ENCODE results near the gene ARSI. TPM values are rescaled to one million over a fixed set of nuclear protein-coding genes. Genes with fewer than 3 reads are reported as not detected.

ARSI gene
- total RNA-seq (2014; rRNA removed; shearing (Covaris generic)), result 0.06 and 0.22 TPM in 2 replicates
- 1.2 TPM in 1 of 2 replicates, not detected in the other for polyA plus RNA-seq (2014; cell fraction: nucleus; rRNA removed)

- DNase-seq (ENCODE audit: extremely low read depth, low read depth), result no peak
Observed at GRCh38 chr5:150302301-150303069, at the start of gene ARSI. Gene ARSI, minus strand, starts transcription at chr5:150302905. Its CDS starts 532 bp downstream, at chr5:150302373.

DNA sequence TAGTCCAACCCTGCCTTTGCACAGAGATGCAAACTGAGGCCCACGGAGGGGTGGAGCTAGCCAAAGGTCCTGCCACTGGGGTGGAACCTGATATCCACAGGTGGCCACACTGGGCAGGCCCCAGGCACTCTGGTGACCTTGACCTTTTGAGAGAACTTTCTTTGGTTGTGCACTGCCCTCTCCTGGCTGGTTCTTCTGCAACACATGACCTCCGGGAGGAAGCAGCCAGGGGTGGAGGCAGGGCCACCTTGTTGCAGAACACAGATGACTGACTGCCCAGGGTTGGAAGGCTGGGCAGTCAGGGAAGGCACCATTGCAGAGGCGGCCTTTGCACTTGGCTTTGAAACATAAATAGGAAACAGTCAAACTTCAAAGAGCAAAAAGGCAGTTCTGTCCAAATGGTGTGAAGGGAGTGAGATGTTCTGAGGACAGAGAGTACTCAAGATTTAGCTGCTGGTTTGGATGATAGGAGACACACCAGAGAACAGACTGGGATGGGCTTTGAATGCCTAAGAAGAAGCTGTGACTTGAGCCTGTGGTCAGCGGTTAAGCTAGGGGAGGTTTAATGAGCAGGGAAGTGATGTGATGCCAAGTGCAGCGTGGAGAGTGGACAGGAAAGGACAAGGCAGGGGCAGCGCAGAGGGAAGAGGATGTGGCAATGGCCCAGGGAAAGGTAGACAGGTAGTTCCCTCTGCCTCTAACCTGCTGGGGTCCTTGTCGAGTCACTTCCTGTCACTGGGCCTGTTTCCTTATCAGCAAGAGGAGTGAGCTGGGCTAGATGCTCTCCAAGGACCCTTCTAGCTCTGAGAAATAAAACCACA lies 48.0 kb upstream of the ARSI start:
- peak; percentile 75 for DNase-seq (ENCODE audit: extremely low read depth, low read depth)

GRCh38 chr5:150349681-150350275 lies 47.1 kb upstream of the ARSI start:
- no peak for DNase-seq (ENCODE audit: extremely low read depth, low read depth)

GRCh38 chr5:150347451-150347850 lies 44.7 kb upstream of the ARSI start:
- no peak for DNase-seq (ENCODE audit: extremely low read depth, low read depth)

DNA sequence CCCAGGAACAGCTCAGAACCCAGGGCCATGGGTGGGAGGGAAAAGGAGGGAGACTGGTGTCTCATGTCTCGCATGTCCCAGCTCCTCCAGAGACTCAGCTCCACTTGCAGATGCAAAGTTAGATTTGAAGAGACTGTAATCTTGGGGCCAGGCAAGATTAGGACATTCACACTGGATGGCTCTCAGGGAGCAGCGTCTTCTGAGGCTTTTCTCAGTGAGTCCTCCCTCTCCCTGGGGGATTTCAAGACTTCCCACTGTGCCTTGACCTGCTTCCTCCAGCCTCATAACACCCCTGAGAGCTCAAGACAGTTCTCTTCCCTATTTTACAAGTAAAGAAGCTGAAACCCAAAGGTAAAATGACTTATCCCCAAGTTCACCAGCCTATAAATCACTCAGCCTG lies 44.3 kb upstream of the ARSI start:
- no peak for DNase-seq (ENCODE audit: extremely low read depth, low read depth)

DNA sequence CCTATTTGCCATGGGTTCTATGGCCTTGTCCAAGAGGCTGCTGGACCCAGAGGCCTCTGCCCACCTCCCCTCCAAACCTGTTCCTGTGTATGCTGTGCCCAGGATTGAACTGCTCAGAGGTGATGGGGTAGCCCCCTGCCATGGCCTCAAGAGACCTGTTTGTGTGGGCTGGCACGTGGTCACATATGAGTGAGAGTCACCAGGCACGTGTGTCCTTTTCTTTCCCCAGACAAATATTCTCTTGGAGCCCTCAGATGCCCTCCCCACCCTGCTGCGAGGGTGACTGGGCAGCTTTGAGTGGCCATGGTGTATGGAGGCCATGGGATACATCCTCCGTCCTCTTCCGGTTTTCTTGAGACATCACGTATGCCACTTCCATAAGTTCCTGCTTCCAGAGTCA lies 43.9 kb upstream of the ARSI start:
- DNase-seq (ENCODE audit: extremely low read depth, low read depth), result no peak

- no peak for DNase-seq (ENCODE audit: extremely low read depth, low read depth)
Observed at GRCh38 chr5:150345716-150346115, 43.0 kb upstream of the ARSI start.

DNA sequence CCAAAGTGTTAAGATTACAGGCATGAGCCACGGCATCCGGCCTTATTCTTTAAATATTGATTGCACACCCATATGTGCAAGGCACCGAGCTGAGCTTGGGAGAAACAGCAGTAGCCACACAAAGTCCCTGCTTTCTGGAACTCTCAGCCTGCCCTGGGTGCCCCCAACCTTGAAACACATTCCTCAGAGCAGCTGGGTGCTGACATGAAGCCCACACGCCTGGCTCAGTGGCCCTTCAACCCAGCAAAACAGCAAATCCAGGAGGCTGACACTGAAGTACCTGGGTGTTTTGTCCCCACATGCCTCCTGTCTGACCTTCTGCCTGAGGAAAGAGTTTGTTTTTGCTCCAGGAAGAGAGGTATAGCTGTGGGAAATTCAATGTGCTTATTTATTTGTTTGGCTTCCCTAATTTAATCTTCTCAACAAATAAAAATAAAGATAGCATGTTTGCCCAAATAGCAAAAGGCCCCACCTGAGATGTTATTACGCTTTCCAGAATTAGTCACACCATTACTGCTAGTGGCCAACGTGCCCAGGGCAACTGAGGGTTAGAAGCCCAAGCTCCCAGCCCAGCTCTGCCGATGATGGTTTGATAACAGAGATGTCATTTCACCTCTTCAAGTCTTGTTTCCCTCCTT lies 41.4 kb upstream of the ARSI start:
- no peak for DNase-seq (ENCODE audit: extremely low read depth, low read depth)

DNA sequence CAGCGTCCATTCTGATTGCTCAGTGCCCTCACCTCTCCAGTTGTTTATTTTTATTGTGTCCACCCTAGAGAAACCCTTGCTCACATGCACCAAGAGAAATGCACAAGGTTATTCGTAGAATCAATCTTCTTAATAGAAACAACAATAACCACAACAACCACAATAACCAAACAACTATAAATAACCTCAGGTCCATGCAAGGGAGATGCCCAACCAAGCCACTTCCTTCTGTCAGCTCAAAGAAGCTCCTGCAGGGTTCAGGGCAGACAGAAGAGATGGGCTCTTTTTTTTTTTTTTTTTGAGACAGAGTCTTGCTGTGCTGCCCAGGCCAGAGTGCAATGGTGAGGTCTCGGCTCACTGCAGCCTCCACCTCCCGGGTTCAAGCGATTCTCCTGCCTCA lies 39.9 kb upstream of the ARSI start:
- DNase-seq (ENCODE audit: extremely low read depth, low read depth), result no peak

DNA sequence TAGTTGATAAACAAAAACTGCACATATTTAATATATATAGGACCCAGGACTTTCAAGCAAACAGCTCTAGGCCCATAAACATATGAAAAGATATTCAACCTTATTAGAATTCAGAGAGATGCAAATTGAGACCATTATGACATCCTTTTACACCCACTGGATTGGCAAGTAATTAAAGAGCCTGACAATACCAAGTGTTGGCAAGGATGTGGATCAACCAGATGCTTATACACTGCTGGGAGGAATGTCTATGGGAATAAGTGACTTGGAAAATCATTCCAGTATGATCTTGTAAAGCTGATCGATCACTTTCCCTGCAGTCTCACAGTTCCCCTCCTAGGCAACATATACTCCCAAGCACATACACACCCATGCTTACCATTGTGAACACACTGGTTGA lies 39.3 kb upstream of the ARSI start:
- DNase-seq (ENCODE audit: extremely low read depth, low read depth), result no peak

GRCh38 chr5:150341331-150341730 lies 38.6 kb upstream of the ARSI start:
- DNase-seq (ENCODE audit: extremely low read depth, low read depth), result no peak

DNA sequence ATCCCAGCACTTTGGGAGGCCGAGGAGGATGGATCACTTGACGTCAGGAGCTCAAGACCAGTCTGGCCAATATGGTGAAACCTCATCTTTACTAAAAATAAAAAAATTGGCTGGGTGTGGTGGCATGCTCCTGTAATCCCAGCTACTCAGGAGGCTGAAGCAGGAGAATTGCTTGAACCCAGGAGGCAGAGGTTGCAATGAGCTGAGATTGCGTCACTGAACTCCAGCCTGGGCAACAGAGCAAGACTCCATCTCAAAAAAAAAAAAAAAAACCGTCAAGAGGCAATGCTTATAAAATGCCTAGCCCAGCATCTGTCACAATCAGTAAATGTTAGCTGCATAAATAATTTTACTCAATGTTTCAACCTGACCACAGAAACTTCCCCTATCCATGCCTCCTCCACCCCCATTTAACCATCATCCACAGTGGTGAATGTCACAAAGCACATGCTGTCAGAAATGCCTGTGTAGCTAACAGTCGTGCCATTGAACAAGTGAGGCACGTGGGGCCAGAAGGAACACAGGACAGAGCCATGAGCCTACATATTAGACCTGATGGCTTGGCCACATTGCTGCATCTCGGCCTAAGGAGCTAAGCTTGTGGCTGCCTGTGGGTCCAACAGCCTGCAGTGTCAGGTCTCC lies 38.0 kb upstream of the ARSI start:
- no peak for DNase-seq (ENCODE audit: extremely low read depth, low read depth)

DNA sequence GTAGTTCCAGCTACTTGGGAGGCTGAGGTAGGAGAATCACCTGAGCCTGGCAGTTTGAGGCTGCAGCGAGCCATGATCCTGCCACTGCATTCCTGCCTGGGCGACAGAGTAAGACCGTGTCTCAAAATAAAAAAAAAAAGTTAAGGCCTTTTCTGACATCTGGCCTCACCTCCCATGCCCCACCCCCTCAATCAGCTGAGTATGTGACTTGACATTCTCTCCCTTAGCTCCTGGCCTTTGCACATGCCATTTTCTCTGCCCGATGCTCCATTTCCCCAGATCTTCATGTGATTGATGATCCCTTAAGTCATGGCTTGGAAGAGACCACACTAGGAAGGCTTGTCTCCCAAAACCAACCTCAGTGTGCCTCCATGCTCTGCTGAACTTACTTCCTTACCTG lies 37.1 kb upstream of the ARSI start:
- DNase-seq (ENCODE audit: extremely low read depth, low read depth), result no peak

DNA sequence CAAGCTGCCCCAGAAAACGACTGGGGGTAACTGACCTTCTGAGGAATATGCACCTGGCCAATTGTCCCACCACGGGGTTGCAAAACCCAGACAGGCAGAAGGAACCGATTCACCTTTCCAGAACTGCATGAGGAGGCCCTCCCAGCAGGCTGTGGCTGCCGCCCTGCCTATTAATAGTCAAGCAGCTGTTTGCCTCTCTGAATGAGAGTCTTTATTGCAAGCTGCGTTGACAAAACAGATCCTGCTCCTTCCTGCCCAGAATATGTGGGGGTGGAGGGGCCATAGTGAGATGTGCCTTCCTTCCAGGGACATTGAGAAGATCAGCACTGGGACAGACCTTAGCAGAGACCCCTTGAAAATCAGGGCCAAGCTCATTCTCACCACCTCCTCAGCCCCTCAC lies 36.5 kb upstream of the ARSI start:
- DNase-seq (ENCODE audit: extremely low read depth, low read depth), result no peak

GRCh38 chr5:150338546-150338945 lies 35.8 kb upstream of the ARSI start:
- no peak for DNase-seq (ENCODE audit: extremely low read depth, low read depth)

DNA sequence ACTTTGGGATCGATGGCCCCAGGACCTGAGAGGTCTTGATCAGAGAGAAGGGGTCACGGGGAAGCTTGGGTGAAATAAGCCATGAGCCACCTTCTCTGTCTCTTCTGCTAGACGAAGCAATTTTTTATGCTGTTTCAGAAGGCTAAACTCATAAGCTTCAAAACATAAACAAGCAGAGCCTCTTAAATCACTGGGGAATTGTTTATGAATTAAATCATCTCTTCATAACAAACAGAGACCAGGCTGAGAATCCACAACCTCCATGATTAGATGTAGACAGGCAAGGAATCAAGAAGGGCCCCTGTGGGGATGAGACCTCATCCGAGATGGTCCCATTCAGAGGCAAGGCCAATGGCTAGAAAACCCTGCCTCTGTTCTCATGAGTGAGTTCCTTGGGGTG lies 33.1 kb upstream of the ARSI start:
- no peak for DNase-seq (ENCODE audit: extremely low read depth, low read depth)

DNA sequence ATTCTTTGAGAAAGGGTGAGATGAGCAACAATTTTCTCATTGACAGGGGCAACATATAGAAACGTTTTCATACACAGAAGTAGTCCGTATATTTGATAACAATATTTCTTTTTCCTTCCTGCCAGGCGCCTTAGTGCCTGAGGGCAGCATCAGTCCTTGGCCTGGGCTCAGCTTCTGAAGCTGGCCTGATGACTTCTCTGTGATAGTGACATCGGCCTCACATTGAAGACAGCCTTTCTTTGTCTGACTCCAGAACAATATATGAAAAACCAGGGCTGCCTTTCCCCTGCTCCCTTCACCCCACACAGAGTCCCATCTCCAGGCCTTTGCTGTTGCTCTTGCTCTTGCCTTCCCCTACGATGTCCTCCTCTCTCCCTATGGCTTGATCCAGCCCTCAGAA lies 30.7 kb upstream of the ARSI start:
- DNase-seq (ENCODE audit: extremely low read depth, low read depth), result no peak

DNA sequence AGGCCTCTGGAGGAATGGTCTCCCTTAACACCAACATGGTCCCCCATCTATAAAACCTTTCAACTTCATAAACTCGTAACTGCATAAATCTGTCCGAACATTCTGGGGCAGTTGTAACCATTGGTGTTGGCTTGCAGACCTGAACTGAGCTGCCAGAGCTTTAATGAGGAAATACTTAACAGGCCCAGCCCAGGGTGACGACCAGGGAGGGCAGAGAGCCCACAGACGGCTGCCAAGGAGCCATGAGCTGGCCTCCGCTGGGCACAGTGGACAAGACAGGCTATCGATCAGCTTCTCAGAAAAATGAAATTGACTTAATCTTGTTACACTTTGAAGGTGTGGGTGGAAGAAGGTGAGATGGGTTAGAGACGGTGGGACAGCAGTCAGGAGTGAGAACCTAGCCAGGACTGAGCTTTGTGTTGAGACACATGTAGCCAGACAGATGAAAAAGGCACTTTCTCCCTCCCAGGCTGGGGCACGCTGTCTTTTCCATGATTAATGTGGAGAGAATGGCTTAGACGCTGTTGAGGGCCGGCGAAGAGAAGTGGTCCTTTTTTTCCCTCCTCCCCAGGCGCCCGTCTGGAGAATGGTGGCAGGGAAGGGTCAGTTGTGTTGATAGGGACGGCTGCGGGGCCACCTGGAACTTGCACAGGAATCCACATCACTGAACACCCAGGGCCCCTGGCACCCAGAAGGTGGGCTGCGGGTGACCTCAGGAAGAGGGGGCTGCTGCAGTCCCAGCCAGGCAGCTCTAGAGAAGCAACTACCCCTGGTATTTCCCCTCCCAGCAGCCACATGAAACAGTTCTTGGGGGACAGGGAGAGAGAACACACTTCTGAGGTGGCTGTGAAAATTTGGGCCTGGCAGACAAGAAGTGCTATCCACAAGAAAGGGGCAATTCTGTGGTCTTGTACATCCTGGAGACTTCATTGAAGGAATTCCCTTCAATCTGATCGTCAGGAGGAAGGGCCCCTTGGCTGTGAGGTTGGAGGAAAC lies 27.5 kb upstream of the ARSI start:
- no peak for DNase-seq (ENCODE audit: extremely low read depth, low read depth)

DNA sequence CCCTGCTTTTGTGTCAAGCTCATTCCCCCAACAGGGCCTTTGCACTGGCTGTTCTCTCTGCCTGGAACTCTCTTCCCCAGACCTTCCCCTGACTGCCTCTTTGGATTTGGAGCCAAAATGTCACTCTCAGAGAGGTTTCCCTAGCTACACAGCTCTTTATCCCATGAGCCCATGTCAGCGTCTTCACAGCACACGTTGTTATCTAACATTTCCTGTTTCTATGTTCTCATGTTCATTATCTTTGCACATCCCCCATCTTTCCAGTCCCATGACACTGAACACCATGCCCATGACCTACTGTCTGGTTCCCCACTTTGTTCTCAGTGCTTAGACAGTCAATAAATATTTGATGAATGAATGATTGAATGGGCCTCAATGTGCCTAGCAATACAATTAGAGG lies 26.3 kb upstream of the ARSI start:
- no peak for DNase-seq (ENCODE audit: extremely low read depth, low read depth)
